Measurements from ENCODE around the gene SMIM41. TPM values are rescaled to one million over a fixed set of nuclear protein-coding genes. Genes with fewer than 3 reads are reported as not detected.

The SMIM41 gene
- total and polyA plus RNA-seq, 4 donors = 0.03 to 0.50 (median 0.24) TPM; not detected in 1

DNA sequence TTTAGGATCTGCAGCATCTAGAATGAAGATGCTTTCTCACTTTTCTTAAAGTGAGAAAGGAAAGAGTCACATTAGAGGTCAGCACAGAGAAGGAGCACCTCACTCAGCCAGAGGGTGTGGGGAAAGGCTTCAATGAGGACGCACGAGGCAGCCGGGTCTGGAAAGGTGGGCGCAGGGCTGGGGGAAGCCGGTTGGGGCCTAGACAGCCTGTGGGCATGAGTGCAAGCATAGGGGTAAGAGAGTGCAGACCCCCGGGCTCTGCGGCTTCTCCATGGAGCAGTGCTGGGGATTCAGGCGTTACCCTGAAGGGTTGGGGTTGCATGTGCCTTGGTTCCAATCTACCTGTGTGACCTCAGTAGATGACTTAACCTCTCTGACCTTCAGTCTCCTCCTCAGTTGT is 62.4 kb downstream of the SMIM41 start:
- 91% methylated on average over 8 of the region's 8 CpGs for WGBS
- Histone ChIP-seq H3K9ac (ENCODE audit: low read depth in 1 of 2, low read length in 2 of 2) (no peak overlapping the region), H3K9me3 (ENCODE audit: control insufficient read depth in 4 of 4, low read length in 3 of 4) (no peaks in the 10 kb centered on the region), H3K36me3 (ENCODE audit: control insufficient read depth in 4 of 4, insufficient read depth in 3 of 4, low read depth in 1 of 4, low read length in 3 of 4) (no peaks in the 10 kb centered on the region), H3K27me3 (ENCODE audit: control insufficient read depth in 4 of 4, insufficient read depth in 4 of 4, low read length in 3 of 4) (no peaks in the 10 kb centered on the region), H3K27ac (ENCODE audit: low read depth in 1 of 2, low read length in 2 of 2) (no peak overlapping the region), H3K4me1 (ENCODE audit: control insufficient read depth in 4 of 4, insufficient read depth in 4 of 4, low read length in 3 of 4) (no peaks in the 10 kb centered on the region), H3K4me3 (ENCODE audit: low read depth in 1 of 3, low read length in 3 of 3) (no peak overlapping the region)
- no peak for DNase-seq (ENCODE audit: low spot score)
- TF ChIP-seq, protein P1, sequence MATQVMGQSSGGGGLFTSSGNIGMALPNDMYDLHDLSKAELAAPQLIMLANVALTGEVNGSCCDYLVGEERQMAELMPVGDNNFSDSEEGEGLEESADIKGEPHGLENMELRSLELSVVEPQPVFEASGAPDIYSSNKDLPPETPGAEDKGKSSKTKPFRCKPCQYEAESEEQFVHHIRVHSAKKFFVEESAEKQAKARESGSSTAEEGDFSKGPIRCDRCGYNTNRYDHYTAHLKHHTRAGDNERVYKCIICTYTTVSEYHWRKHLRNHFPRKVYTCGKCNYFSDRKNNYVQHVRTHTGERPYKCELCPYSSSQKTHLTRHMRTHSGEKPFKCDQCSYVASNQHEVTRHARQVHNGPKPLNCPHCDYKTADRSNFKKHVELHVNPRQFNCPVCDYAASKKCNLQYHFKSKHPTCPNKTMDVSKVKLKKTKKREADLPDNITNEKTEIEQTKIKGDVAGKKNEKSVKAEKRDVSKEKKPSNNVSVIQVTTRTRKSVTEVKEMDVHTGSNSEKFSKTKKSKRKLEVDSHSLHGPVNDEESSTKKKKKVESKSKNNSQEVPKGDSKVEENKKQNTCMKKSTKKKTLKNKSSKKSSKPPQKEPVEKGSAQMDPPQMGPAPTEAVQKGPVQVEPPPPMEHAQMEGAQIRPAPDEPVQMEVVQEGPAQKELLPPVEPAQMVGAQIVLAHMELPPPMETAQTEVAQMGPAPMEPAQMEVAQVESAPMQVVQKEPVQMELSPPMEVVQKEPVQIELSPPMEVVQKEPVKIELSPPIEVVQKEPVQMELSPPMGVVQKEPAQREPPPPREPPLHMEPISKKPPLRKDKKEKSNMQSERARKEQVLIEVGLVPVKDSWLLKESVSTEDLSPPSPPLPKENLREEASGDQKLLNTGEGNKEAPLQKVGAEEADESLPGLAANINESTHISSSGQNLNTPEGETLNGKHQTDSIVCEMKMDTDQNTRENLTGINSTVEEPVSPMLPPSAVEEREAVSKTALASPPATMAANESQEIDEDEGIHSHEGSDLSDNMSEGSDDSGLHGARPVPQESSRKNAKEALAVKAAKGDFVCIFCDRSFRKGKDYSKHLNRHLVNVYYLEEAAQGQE (IDR thresholded peaks at IDR 0.05) = no peak
- TF ChIP-seq GABPA (IDR thresholded peaks at IDR 0.05 in 1 of 2, conservative IDR thresholded peaks at IDR 0.05 in 1 of 2) = no peak
- TF ChIP-seq, protein P2, sequence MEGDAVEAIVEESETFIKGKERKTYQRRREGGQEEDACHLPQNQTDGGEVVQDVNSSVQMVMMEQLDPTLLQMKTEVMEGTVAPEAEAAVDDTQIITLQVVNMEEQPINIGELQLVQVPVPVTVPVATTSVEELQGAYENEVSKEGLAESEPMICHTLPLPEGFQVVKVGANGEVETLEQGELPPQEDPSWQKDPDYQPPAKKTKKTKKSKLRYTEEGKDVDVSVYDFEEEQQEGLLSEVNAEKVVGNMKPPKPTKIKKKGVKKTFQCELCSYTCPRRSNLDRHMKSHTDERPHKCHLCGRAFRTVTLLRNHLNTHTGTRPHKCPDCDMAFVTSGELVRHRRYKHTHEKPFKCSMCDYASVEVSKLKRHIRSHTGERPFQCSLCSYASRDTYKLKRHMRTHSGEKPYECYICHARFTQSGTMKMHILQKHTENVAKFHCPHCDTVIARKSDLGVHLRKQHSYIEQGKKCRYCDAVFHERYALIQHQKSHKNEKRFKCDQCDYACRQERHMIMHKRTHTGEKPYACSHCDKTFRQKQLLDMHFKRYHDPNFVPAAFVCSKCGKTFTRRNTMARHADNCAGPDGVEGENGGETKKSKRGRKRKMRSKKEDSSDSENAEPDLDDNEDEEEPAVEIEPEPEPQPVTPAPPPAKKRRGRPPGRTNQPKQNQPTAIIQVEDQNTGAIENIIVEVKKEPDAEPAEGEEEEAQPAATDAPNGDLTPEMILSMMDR (IDR thresholded peaks at IDR 0.05; ENCODE audit: low read depth, low read length, missing input control) = no peak
- TF ChIP-seq HNF4G (IDR thresholded peaks at IDR 0.05) = no peak
- no peak for TF ChIP-seq RAD21 (IDR thresholded peaks at IDR 0.05)
- no peak for TF ChIP-seq NR2F2 (IDR thresholded peaks at IDR 0.05)
- TF ChIP-seq TAF1 (conservative IDR thresholded peaks at IDR 0.05) = no peak

DNA sequence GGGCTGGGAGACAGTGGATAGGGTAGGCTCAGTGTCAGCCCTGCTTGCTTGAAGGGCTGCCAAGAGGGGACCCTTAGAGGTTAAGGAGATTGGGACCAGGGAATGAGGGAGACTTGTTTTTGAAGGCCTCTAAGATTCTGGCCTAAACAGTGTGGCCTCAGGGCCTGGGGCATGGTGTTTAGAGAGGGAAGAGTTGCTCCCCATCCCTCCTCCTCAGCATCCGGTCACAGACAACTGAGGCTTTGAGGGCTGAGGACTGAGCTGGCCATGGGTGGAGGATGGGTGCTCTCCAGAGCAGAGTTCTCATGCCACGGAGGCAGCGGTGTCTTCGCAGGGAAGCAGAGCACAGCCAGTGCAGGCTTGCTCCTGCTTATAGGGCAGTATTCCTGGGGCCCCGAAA is 62.9 kb downstream of the SMIM41 start:
- H3K4me3 ChIP-seq (ENCODE audit: low read depth in 1 of 3, low read length in 3 of 3) = no peak overlapping the region
- H3K36me3 ChIP-seq (ENCODE audit: control insufficient read depth in 4 of 4, insufficient read depth in 3 of 4, low read depth in 1 of 4, low read length in 3 of 4) = no peaks in the 10 kb centered on the region
- H3K9ac ChIP-seq (ENCODE audit: low read depth in 1 of 2, low read length in 2 of 2) = no peak overlapping the region
- WGBS = 96% methylated on average over 5 of the region's 5 CpGs
- H3K27ac ChIP-seq (ENCODE audit: low read depth in 1 of 2, low read length in 2 of 2) = no peak overlapping the region
- TF ChIP-seq GABPA (IDR thresholded peaks at IDR 0.05 in 1 of 2, conservative IDR thresholded peaks at IDR 0.05 in 1 of 2) = no peak
- TF ChIP-seq RAD21 (IDR thresholded peaks at IDR 0.05) = no peak
- TF ChIP-seq NR2F2 (IDR thresholded peaks at IDR 0.05) = no peak
- TF ChIP-seq, protein P2 (IDR thresholded peaks at IDR 0.05; ENCODE audit: low read depth, low read length, missing input control) = no peak
- no peak for TF ChIP-seq RXRA (IDR thresholded peaks at IDR 0.05)
- no peak for TF ChIP-seq EGR1 (IDR thresholded peaks at IDR 0.05; ENCODE audit: low read depth in 2 of 2)
- TF ChIP-seq, protein P3, sequence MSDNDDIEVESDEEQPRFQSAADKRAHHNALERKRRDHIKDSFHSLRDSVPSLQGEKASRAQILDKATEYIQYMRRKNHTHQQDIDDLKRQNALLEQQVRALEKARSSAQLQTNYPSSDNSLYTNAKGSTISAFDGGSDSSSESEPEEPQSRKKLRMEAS (IDR thresholded peaks at IDR 0.05) = no peak
- no peak for DNase-seq (ENCODE audit: low spot score)
- H3K27me3 ChIP-seq (ENCODE audit: control insufficient read depth in 4 of 4, insufficient read depth in 4 of 4, low read length in 3 of 4) = no peaks in the 10 kb centered on the region
- H3K9me3 ChIP-seq (ENCODE audit: control insufficient read depth in 4 of 4, low read length in 3 of 4) = no peaks in the 10 kb centered on the region
- no peaks in the 10 kb centered on the region for H3K4me1 ChIP-seq (ENCODE audit: control insufficient read depth in 4 of 4, insufficient read depth in 4 of 4, low read length in 3 of 4)
